Measurements from ENCODE around the gene GLIS1. TPM values are rescaled to one million over a fixed set of nuclear protein-coding genes. Genes with fewer than 3 reads are reported as not detected.

The GLIS1 gene
- total RNA-seq, 1 donor = 2.9 TPM

- Histone ChIP-seq H2AFZ (ENCODE audit: low read length) (no peak overlapping the region), H3K9me3 (ENCODE audit: low read depth, low read length) (no peaks in the 10 kb centered on the region), H3K27me3 (ENCODE audit: insufficient read depth, low read length) (no peaks in the 10 kb centered on the region), H3K4me3 (ENCODE audit: insufficient read depth, low read length) (no peak overlapping the region), H3K27ac (ENCODE audit: low read depth, low read length) (no peak overlapping the region), H3K4me2 (ENCODE audit: insufficient read depth, low read length) (no peak overlapping the region), H3K79me2 (ENCODE audit: insufficient read depth, low read length) (peaks cover 2% of the 10 kb centered on the region), H3K4me1 (ENCODE audit: insufficient read depth, low read length) (no peaks in the 10 kb centered on the region), H3K36me3 (ENCODE audit: insufficient read depth, low read length) (no peaks in the 10 kb centered on the region), H4K20me1 (ENCODE audit: insufficient read depth, low read length) (peaks cover 82% of the 10 kb centered on the region)
- DNase-seq (ENCODE audit: insufficient read length, low spot score, missing footprints) = peak; percentile 91
- TF ChIP-seq CTCF (IDR thresholded peaks at IDR 0.05; ENCODE audit: extremely low read depth, low read depth, low read length) = no peak
Measured at GRCh38 chr1:53687901-53688300, 51.1 kb downstream of the GLIS1 start.

GRCh38 chr1:53687426-53687825 lies 51.5 kb downstream of the GLIS1 start:
- H3K79me2 ChIP-seq (ENCODE audit: insufficient read depth, low read length) = no peaks in the 10 kb centered on the region
- no peak overlapping the region for H3K27ac ChIP-seq (ENCODE audit: low read depth, low read length)
- H3K9me3 ChIP-seq (ENCODE audit: low read depth, low read length) = no peaks in the 10 kb centered on the region
- H3K4me3 ChIP-seq (ENCODE audit: insufficient read depth, low read length) = no peak overlapping the region
- H3K27me3 ChIP-seq (ENCODE audit: insufficient read depth, low read length) = no peaks in the 10 kb centered on the region
- H2AFZ ChIP-seq (ENCODE audit: low read length) = no peak overlapping the region
- H4K20me1 ChIP-seq (ENCODE audit: insufficient read depth, low read length) = peaks cover 82% of the 10 kb centered on the region
- H3K36me3 ChIP-seq (ENCODE audit: insufficient read depth, low read length) = no peaks in the 10 kb centered on the region
- no peak for DNase-seq (ENCODE audit: insufficient read length, low spot score, missing footprints)
- no peaks in the 10 kb centered on the region for H3K4me1 ChIP-seq (ENCODE audit: insufficient read depth, low read length)
- no peak for TF ChIP-seq CTCF (IDR thresholded peaks at IDR 0.05; ENCODE audit: extremely low read depth, low read depth, low read length)
- H3K4me2 ChIP-seq (ENCODE audit: insufficient read depth, low read length) = no peak overlapping the region

- no peak for TF ChIP-seq CTCF (IDR thresholded peaks at IDR 0.05; ENCODE audit: extremely low read depth, low read depth, low read length)
- Histone ChIP-seq H3K27me3 (ENCODE audit: insufficient read depth, low read length) (no peaks in the 10 kb centered on the region), H3K4me1 (ENCODE audit: insufficient read depth, low read length) (no peaks in the 10 kb centered on the region), H3K36me3 (ENCODE audit: insufficient read depth, low read length) (no peaks in the 10 kb centered on the region), H3K79me2 (ENCODE audit: insufficient read depth, low read length) (no peaks in the 10 kb centered on the region), H3K9me3 (ENCODE audit: low read depth, low read length) (no peaks in the 10 kb centered on the region), H3K27ac (ENCODE audit: low read depth, low read length) (no peak overlapping the region), H3K4me3 (ENCODE audit: insufficient read depth, low read length) (no peak overlapping the region), H4K20me1 (ENCODE audit: insufficient read depth, low read length) (peaks cover 82% of the 10 kb centered on the region), H3K4me2 (ENCODE audit: insufficient read depth, low read length) (no peak overlapping the region), H2AFZ (ENCODE audit: low read length) (no peak overlapping the region)
- DNase-seq (ENCODE audit: insufficient read length, low spot score, missing footprints) = peak; percentile 55
Measured at GRCh38 chr1:53686965-53687267, 52.0 kb downstream of the GLIS1 start.

- peak; percentile 82 for DNase-seq (ENCODE audit: insufficient read length, low spot score, missing footprints)
- H3K36me3 ChIP-seq (ENCODE audit: insufficient read depth, low read length) = no peaks in the 10 kb centered on the region
- no peak for TF ChIP-seq CTCF (IDR thresholded peaks at IDR 0.05; ENCODE audit: extremely low read depth, low read depth, low read length)
- H4K20me1 ChIP-seq (ENCODE audit: insufficient read depth, low read length) = peaks cover 80% of the 10 kb centered on the region
- H2AFZ ChIP-seq (ENCODE audit: low read length) = no peak overlapping the region
- H3K79me2 ChIP-seq (ENCODE audit: insufficient read depth, low read length) = no peaks in the 10 kb centered on the region
- H3K4me1 ChIP-seq (ENCODE audit: insufficient read depth, low read length) = no peaks in the 10 kb centered on the region
- no peak overlapping the region for H3K4me3 ChIP-seq (ENCODE audit: insufficient read depth, low read length)
- H3K27me3 ChIP-seq (ENCODE audit: insufficient read depth, low read length) = no peaks in the 10 kb centered on the region
- no peak overlapping the region for H3K27ac ChIP-seq (ENCODE audit: low read depth, low read length)
- no peak overlapping the region for H3K4me2 ChIP-seq (ENCODE audit: insufficient read depth, low read length)
- H3K9me3 ChIP-seq (ENCODE audit: low read depth, low read length) = no peaks in the 10 kb centered on the region
Measured at GRCh38 chr1:53686091-53686964, 52.6 kb downstream of the GLIS1 start.

Data from osteoblast (primary cell).